HCT116 (cell line): ENCODE results near the gene SCN7A.

ENCODE experiments used
- CTCF ChIP-seq, 3 experiments: fragments of 200-600 bp in 1 of 3; sonication (generic) in 1 of 3; IDR thresholded peaks in 2 of 3; conservative IDR thresholded peaks in 1 of 3; 2 replicates each; pipeline ENCODE4 v1.5.1; 2012 to 2017; ENCODE audit warnings: low read depth in 2 of 3, low read length in 2 of 3, antibody characterized with exemption in 1 of 3, borderline replicate concordance in 1 of 3, control low read depth in 1 of 3, mild to moderate bottlenecking in 1 of 3, mixed read lengths in 1 of 3, mixed run types in 1 of 3, moderate library complexity in 1 of 3; ENCODE audit not compliant: insufficient read depth in 1 of 3
- JUND ChIP-seq: IDR thresholded peaks from 2 replicates; pipeline ENCODE4 v1.6.1; 2012
- POLR2AphosphoS5 ChIP-seq: IDR thresholded peaks from 2 replicates; pipeline ENCODE4 v1.6.1; 2011; ENCODE audit warnings: mild to moderate bottlenecking, low read depth, low read length, moderate library complexity
- ZFX ChIP-seq: fragments of 450-650 bp; IDR thresholded peaks from 2 replicates; pipeline ENCODE4 v1.6.1; 2017

GRCh38 chr2:166373539-166373938 lies 120.5 kb downstream of the SCN7A start:
- TF ChIP-seq POLR2AphosphoS5 (no peak), CTCF (IDR thresholded peaks at IDR 0.05 in 2 of 3, conservative IDR thresholded peaks at IDR 0.05 in 1 of 3; ENCODE audit: borderline replicate concordance in 1 of 3, insufficient read depth in 1 of 3, low read depth in 2 of 3, low read length in 2 of 3) (no peak), ZFX (no peak), JUND (no peak)
